Measurements from ENCODE around the gene CCDC69.
"Not testable (repeated sequence)": the region's sequence is repeated elsewhere in the genome, so short reads cannot be mapped to it uniquely, and the experiment has no call there.

The CCDC69 gene, protein sequence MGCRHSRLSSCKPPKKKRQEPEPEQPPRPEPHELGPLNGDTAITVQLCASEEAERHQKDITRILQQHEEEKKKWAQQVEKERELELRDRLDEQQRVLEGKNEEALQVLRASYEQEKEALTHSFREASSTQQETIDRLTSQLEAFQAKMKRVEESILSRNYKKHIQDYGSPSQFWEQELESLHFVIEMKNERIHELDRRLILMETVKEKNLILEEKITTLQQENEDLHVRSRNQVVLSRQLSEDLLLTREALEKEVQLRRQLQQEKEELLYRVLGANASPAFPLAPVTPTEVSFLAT

DNA sequence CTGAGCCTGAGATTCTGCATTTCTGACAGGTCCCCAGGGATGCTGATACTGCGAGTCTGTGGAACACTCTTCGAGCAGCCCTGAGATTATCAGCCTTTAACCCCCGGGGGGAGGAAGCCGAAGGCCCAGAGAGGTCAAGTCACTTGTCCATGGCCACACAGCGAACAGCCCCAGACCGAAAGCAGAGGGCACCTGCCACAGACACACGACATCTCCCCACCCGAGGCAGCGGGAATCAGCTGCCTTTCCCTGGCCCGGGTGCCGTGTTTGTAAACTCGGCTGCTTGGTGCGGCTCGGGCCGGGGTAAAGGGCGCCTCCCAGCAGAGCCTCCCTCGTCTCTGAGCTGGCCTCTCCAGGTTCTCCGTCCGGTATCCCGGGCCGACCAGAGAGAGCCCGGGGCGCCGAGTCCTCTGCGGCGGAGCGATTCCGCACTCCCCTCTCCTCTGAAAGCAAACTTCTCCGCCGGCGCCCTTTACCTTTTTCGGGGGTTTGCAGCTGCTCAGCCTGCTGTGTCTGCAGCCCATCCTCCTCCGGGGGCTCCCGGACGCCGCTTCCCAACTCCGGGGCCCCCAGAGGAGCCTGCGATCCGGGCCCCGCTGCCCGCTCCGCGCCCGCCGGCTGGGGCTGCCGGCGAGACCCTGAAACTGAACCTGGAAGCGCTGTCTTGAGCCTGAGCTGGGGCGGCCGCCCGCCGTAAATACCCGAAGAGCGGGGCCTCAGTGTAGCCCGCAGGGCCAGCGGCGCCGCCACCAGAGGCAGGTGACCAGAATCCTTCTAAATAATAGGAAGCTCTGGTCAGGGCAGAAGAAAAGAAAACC lies at the start of gene CCDC69:
CCDC69 (minus strand) TSS at position 646 of the 818 bp plus-strand sequence; CDS start at position 524, 122 bp downstream.
- no peak for DNase-seq

DNA sequence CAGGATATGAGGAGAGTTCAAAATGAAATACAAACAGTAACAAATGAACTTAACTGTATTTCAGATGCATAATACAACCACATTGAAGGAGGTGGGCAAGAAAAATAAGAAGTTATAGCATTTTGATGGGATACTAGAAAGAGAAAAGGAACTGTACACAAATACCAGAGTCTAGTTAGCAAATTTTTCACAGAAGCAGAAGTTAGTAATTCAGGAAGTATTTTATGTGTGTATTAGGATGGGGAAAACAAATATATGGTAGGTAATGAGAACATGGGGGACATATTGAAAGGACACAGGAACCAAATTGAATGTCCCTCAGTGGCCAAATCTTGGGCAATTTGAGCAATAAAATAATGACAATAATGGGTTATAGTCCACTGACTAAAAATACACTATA lies 47.4 kb upstream of the CCDC69 start:
- no peak for DNase-seq

DNA sequence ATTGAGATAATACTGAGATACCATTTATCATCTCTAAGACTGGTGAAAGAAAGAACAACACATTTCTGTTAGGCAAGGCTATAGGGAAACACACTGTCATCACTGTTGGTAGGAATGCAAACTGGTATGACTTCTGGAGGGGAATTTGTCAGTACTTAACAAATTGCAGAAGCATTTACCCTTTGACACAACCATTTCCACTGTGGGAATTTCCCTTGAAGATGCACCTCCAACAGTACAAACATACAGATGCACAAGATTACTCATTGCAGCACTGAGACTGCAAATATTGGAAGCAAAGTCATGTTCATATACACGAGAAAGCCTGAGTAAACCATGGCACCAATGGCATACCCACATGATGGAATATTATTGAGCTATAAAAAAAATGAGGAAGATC lies 46.7 kb upstream of the CCDC69 start:
- no peak for DNase-seq

DNA sequence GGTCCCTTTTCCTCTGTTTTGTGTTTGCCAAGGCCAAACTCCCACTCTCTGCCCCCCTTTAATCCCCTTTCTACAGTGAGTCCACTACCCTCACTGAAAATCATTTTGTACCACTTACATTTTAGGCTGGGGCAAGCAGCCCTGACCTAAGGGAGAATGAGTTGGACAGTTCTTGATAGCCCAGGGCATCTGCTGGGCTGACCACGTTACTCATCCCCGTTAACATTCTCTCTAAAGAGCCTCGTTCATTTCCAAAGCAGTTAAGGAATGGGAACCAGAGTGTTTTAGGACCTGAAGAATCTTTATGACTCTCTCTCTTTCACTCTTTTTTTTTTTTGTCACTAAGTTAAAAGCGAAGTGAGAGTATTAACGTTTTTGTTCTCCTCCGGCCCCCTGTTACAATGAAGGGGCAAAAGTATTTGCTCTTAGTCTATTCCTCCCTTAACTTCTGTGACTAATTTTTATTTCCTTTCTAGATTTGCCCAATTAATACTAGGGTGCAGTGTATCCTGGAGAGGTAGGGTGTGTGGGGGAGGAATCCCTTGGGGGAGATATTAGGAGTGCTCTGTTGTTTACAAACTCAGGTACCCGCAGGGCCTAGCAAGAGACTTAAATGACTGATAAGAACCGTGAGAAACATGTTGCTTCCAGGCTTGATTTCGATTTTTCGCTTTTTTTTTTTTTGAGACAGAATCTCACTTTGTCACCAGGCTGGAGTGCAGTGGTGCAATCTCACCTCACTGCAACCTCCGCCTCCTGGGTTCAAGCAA lies 43.8 kb upstream of the CCDC69 start:
- no peak for DNase-seq

DNA sequence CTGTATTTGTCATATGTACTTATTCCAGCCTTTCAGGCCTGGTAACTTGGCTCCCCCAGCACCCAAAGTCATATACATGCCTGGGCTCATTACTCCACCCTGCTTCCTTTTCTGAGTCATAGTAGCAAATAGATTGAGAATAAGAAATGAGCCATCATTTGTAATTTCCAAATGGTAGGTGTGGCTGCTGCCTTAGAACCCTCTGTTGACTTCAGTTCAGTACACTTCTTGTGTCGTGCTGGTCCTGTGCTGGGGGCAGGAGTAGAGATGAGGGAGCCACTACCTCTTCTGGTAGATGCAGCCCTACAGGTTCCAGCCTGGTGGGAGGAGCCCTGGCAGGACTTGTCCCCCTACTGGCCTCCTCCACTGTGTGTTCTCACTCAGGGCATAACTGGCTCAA lies 40.2 kb upstream of the CCDC69 start:
- DNase-seq: no peak

DNA sequence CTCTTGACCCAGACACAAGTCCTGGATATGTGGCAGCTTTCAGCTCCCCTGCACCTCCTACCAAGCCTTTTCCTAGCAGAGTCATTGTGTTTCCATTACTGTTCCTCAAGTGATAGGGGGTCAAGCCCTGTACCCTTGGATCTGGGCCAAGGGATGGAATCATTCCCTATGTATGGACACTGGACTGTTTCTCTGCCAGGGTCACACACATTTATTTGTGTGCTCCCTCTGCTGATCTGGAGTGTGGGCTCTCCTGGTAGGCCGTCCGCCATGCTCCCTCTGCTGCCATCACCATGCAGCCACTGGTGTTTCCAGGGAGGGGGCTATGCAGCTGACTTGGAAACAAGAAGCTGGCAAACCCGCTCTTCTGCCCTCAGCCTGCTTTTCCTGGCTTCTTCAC lies 38.6 kb upstream of the CCDC69 start:
- no peak for DNase-seq

DNA sequence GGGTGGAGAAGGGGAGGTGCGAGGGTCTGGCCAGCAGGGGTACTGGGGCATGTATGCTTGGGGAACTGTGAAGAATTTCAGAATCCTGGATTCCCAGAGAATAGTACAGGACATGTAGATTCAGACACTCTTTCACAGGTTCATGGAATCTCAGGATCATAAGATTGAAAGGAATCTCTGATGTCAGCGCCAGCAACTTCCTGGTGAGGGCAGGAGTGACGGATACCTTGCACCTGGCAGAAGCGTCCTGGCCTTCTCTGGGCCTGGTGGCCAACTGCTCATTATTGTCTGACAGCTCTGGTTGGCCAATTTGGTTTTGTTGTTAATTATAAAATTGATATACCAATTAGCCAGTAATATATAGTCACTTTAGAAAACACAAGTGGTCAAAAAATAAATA lies 36.0 kb upstream of the CCDC69 start:
- DNase-seq: no peak

DNA sequence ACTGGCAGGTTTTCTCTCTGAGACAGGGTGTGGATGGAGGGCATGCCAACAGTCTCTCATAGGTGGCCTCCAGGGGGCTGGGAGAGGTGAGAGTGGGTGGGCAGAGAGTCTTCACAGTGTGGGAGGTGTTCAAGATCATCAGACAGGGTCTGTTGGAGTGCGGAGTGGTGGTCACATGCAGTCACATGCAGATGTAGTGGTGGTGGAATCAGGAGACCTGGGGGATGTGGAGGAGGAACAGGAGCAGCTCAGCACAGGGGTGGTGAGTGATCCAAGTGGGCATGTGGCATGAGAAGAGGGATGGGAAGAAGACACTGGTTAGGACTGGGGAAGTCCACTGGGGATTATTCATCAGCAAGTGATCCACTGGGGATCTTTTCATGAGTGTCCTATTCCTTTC lies 34.9 kb upstream of the CCDC69 start:
- DNase-seq: no peak

DNA sequence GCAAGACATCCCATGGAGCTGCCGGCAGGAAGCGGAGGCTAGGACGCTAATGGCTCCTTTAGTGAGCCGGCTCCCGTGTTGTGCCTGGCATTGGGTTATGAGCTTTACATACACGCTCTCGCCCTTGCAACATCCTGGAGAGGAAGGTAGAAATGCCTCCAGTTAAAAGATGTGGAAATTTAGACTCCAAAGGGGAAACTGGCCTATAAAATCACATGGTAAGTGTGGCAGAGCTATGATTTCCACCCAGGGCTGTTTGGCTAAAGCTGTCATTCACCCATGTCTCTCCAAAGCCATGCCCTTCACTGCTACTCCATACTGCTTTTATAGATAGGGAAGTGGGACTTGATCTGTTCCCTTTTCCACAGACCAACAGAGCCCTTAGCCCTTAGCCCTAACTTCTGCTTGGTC lies 34.3 kb upstream of the CCDC69 start:
- no peak for DNase-seq

DNA sequence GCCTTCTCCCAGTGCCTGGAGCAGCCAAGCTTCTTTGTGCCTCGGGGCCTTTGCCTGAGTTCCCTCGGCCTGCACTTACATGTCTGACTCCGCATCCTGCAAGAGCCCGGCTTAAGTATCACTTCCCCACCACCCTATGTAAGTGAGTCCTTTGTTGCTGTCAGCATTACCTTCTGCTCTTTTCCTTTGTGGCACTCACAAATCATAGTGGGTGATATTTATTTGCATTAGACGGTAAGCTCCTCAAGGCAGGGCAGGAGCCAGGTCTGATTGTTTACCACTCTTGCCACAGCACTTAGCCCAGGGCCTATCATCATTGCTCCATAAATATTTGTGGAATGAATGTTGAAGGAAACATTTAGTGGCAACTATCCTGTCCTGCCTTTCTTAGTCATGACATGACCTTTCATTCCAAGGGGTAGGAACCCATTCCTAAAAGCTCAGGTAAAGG lies 33.9 kb upstream of the CCDC69 start:
- DNase-seq: no peak

DNA sequence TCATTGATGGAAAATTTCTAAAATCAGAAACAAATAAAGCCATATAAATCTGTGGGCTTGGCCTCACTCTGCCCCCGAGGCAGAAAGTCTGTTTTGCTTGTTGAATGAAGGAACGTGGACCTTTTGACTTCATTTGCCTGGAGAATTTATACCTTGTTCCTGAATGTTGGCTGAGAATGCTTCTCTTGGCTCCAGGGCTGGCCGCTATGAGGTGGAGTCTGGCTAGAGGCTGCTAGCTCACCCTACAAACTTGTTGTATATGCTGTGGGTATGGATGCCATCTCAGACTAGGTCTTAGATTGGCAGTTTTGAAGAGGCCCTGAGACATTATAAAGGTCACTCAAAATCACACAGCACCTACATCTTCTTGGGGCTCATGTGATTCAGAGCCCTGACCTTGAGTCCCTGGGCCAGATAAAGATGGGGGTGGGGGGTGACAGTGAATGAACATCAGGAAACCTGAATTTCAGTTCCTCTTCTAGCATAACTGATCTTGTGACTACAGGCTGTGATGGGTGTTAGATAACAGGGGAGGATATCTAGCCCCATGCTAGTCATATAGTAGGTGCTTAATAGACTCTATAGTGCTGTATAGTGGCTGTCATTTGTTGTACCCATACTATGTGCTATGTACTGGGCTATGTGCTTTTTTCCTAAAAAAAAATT lies 31.9 kb upstream of the CCDC69 start:
- no peak for DNase-seq

DNA sequence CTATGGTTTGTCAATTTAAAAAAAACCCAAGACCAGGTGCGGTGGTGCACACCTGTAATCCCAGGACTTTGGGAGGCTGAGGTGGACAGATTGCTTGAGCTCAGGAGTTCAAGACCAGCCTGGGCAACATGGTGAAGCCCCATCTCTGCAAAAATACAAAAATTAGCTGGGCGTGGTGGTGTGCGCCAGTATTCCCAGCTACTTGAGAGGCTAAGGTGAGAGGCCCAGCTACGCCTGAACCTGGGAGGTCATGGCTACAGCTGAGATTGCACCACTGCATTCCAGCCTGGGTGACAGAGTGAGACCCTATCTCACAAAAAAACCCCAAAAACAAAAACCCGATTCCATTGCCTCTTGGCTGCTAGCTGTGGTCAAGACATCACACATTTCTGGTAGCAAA lies 31.1 kb upstream of the CCDC69 start:
- not testable (repeated sequence) for DNase-seq

DNA sequence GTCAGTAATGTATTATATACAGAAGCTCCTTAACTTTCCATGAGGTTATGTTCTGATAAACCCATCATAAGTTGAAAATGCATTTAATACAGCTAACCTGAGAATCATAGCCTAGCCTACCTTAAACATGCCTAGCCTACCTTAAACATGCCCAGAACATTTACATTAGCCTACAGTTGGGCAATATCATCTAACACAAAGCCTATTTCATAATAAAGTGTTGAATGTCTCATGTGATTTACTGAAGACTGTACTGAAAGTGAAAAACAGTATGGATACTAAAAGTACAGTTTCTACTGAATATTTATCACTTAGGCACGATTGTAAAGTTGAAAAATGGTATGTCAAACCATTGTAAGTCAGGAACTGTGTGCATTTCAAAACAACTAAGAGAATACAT lies 30.7 kb upstream of the CCDC69 start:
- no peak for DNase-seq

DNA sequence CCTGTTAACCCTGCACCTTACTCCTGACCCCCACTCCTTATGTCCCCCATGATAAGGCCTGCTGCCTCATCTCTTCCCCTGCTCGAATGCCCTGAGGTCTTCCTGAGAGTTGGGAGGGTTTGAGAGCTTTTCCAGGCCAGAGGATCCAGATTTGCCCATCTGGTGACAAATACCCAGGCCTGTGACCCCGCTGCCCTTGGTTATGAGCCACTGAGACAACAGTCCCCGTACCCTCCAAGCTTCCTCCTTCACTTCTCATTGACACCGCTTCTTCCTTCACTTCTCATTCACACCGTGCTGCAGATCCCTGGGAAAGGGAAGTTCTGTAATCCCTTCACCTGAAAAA lies 29.7 kb upstream of the CCDC69 start:
- no peak for DNase-seq

DNA sequence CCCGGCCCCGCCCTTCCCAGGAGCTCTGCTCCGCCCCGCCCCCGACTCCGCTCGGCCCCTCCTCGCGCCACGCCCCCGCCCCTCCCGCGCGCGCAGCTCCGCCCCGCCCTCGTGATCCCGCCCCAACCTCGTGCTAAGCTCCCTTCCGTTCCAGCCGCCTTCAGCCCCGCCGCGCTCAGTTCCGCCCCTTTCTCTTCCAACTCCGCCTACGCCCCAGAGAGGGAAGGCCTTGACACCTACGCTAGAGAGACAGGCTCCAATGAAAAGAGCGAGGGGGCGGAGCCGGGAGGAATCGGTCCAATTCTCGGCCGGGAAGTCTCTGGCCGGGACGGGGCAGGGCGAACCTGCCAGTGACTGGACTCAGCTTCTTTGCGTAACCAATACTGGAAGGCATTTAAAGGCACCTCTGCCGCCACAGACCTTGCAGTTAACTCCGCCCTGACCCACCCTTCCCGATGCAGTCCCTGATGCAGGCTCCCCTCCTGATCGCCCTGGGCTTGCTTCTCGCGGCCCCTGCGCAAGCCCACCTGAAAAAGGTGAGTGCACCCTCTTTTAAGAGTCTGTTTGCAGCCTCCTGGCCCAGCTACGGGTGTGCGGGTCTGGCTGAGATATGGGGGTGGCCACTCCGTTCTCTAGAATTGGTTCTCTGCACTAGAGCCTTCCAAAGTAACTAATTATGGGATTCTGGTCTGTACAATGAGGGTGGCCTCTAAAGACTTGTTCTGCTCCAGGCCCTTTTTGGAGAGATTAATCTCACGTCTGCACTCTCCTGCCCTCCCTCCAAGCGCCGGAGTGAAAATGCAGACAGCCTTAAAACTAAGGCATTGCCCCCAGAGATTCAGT lies 29.1 kb upstream of the CCDC69 start, which contains the start of gene GM2A:
GM2A (plus strand) TSS at position 424 of the 843 bp plus-strand sequence; CDS start at position 456, 32 bp downstream.
- DNase-seq: peak; percentile 95

DNA sequence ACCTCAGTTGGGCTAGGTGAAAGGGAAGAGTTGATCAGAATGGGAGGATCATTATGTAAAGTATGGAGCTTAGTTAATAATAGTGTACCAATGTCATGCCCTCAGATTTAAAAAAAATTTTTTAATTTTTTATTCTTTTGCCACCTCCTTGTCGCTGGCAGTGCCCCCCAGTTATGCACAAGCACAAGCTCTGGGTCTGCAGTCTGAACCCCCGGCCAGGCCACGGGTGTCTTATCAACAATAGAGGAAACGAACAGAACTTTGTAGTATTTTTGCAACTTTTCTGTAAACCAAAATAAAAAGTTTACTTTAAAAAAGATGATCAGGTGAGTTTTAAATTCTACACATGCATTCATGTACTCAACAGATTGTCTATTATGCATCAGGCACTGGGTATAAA lies 27.7 kb upstream of the CCDC69 start:
- no peak for DNase-seq

DNA sequence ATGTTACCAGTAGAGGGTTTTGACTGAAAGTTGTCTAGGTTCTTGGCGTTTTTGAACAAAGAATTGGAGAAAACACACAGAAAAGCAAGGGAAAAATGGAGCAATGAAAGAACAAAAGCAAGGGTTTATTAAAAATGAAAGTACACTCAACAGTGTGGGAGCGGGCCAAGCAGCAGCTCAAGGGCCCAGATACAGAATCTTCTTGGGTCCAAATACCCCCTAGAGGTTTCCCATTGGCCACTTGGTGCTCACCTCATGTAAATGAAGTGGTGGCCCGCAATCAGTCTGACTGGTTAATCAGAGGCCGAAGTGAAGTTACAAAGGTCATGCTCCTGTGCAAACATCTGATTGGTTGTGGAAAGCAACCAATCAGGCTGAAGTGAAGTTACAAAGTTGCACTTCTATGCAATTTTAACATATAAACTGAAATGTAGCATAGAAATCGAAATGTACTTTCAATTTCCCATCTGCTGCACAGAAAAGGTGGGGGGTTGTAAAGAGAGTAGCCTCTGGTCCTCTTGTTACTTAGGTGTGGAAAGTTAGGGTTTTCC lies 27.2 kb upstream of the CCDC69 start:
- DNase-seq: no peak

DNA sequence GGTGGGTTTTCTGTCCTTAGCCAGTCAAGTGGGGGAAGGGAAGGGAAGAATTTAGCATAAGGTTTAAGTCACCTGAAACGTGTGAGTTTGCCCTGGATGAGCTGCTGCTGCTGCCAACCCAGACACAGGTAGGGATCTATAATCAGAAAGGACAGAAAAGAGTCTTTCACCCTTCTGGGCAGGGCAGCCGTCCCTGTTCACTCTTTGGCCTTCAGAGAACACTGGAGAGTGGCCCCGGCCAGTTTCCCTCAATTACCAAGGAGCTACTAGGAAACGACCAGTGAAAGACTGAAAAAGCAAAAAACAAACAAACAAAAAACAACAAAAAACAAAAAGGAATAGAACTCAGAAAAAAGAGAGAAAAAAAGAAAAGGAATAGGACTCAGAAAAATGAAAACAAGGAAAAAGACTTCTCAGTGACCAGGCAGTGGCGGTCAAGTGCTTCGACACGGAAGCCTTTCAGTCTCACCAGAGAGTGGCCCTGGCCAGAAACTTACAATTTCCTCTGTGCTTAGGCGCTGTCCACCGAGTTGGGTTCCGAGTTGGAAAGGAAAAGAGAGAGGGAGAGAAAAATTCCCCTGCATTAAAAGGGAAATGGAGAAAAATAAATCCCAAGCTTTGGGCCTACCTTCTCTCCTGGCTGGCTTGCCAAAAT lies 26.6 kb upstream of the CCDC69 start:
- no peak for DNase-seq

DNA sequence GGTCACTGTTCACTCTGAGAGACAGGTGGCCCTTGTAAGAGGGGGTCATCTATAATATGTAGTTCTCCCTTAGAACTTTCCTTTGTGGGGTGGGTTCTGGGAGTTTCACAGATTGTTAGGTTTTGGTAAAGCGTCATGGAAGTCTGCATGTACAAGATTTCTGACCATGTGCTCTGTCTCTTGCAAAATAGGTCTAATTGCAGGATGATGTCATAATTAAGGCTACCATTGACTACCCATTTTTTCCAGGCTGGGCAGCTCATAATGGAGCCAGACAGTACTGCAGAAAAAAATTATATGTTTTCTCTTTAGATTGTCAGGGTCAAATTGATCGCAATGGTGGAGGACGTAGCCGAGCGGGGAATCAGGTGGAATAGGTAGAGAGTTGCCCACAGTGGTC lies 25.4 kb upstream of the CCDC69 start:
- DNase-seq: no peak

DNA sequence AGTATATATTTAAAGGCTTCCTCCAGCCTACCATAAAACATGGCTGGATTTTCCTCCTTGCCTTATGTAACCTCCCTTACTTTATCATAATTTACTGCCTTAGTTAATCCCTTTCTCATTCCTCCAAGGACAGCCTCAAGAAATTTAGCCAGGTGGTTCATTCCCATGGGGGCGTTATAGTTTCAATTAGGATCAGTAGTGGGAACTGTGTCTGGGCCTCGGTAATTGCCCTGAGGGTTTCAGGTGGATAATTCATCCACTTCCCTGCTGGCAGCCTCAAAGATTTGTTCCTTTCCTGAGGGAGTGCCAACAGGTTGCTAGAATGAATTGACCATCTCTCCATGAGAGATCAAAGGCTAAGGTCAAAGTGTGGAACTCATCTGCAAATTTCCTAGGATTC lies 24.8 kb upstream of the CCDC69 start:
- no peak for DNase-seq

DNA sequence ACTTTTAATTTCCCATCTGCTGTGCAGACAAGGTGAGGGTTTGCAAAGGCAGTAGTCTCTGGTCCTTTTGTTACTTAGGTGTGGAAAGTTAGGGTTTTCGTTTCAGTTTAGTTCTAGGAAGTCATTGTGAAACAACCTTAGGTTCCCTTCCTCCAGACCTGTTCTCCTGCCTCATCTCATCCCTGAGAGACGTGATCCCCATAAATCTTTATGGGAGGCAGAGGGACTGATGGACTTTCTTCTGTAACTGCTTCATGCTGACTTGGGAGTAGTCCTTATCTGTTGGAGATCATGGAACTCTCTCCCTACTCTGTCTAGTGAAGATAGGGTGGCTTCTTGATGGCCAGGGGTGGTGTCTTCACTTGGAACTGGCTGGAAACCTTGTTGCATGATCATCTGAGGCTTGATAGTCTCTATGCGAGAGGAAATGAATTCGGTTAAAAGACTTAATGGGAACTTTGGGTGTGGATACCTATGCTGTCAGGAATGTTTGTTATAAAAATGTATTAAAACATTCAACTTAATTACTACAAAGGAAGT lies 21.9 kb upstream of the CCDC69 start:
- DNase-seq: no peak

Data from NCI-H446 treated with DMSO at 0.1 percent for 48 hours (cell line).